Measurements from ENCODE around the gene TYRO3. TPM values are rescaled to one million over a fixed set of nuclear protein-coding genes. Genes with fewer than 3 reads are reported as not detected.

TYRO3 gene
- total and polyA plus RNA-seq, 7 donors: 1.4 to 6.6 (median 4.2) TPM

DNA sequence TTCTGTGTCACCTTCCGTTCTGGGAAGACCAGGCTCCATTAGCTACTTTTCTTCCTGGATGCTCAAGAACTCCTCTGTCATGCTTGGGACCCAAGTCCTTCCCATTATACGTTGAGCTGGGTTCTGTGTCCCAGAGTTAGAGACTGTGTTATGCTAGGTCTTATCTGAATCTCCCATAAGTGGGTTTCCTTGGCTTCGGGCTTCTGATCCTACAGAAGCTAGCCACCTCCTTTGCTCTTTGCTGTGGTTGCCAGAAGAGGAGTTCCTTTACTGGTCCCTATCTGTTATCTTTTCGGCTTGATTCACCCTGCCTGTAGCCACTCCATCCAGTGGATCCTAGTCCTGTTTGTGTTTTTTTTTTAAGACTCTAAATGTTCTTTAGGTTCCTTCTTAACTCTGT is 38.0 kb downstream of the TYRO3 start:
- Histone ChIP-seq H3K27me3 (no peaks in the 10 kb centered on the region), H3K9me3 (no peaks in the 10 kb centered on the region), H3K36me3 (no peaks in the 10 kb centered on the region), H3K4me3 (no peak overlapping the region), H3K27ac (no peak overlapping the region), H3K4me1 (no peaks in the 10 kb centered on the region)
- TF ChIP-seq CTCF (IDR thresholded peaks at IDR 0.05): no peak
- no peak for TF ChIP-seq POLR2AphosphoS5 (IDR thresholded peaks at IDR 0.05)
- no peak for TF ChIP-seq POLR2A (IDR thresholded peaks at IDR 0.05)
- no peak for TF ChIP-seq EP300 (IDR thresholded peaks at IDR 0.05)
- 86 to 87% methylated on average over 4 of the region's 4 CpGs for WGBS, 2 donors
- DNase-seq: no peak
- intact Hi-C loops (cut with DNase I): no loop called here

GRCh38 chr15:41597787-41598186 is 38.8 kb downstream of the TYRO3 start:
- TF ChIP-seq POLR2A (IDR thresholded peaks at IDR 0.05) (no peak), POLR2AphosphoS5 (IDR thresholded peaks at IDR 0.05) (no peak), EP300 (IDR thresholded peaks at IDR 0.05) (no peak), CTCF (IDR thresholded peaks at IDR 0.05) (no peak)
- H3K4me3 ChIP-seq: no peak overlapping the region
- intact Hi-C loops (cut with DNase I): no loop called here
- H3K36me3 ChIP-seq: no peaks in the 10 kb centered on the region
- no peaks in the 10 kb centered on the region for H3K4me1 ChIP-seq
- WGBS, 2 donors: 94 to 95% methylated on average over 5 of the region's 5 CpGs
- H3K9me3 ChIP-seq: no peaks in the 10 kb centered on the region
- no peak for DNase-seq
- H3K27ac ChIP-seq: no peak overlapping the region
- no peaks in the 10 kb centered on the region for H3K27me3 ChIP-seq

- no peak for DNase-seq
- Histone ChIP-seq H3K4me1 (peaks cover 0 to 6% (median 2%) of the 10 kb centered on the region in 4 donors), H3K27me3 (no peaks in the 10 kb centered on the region), H3K27ac (no peak overlapping the region), H3K36me3 (no peaks in the 10 kb centered on the region), H3K4me3 (no peak overlapping the region), H3K9me3 (no peaks in the 10 kb centered on the region)
- 75 to 85% methylated on average over 1 of the region's 1 CpG for WGBS, 2 donors
- TF ChIP-seq CTCF (IDR thresholded peaks at IDR 0.05) (no peak), EP300 (IDR thresholded peaks at IDR 0.05) (no peak), POLR2A (IDR thresholded peaks at IDR 0.05) (no peak), POLR2AphosphoS5 (IDR thresholded peaks at IDR 0.05) (no peak)
- intact Hi-C loops (cut with DNase I): no loop called here
These were observed 40.0 kb downstream of the TYRO3 start for GRCh38 chr15:41599061-41599460.

DNA sequence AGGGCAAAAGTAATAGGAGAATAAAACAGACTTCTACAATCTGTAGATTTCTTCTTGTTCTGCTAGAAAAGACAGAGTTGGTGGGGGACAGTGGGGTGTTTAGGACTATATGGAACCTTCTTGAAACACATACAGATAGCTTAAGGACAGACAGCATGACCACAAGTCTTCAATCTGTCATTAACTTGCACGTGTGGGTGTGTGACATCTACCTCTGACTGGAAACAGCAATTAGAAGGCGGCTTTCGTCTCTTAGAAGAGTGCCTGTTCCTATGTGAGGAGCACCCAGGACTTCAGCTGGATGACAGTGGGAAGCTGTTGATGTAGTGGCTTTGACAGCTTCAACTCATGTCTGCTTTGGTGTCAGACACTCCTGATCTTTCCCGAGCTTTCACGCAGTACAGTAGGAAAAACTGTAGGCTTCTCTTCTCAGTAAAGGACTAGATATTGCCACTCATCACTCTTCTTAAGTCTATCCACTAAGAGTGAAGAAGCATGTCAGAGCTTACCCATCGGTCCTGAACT is 44.5 kb downstream of the TYRO3 start:
- Histone ChIP-seq H3K27ac (peak overlapping the region in 1 of 4 donors; percentile 37), H3K27me3 (no peaks in the 10 kb centered on the region), H3K9me3 (no peaks in the 10 kb centered on the region), H3K4me3 (peak overlapping the region in 1 of 4 donors; percentile 28), H3K4me1 (peaks cover 0 to 12% (median 10%) of the 10 kb centered on the region in 4 donors), H3K36me3 (no peaks in the 10 kb centered on the region)
- no peak for TF ChIP-seq POLR2AphosphoS5 (IDR thresholded peaks at IDR 0.05)
- DNase-seq: no peak
- intact Hi-C loops (cut with DNase I): loop anchor here (10.0 kb wide), 1 partner anchor 171 kb away; the partner anchor contains the start of gene MAPKBP1
- 64 to 80% methylated on average over 6 of the region's 6 CpGs for WGBS, 2 donors

- 23 to 24% methylated on average over 13 of the region's 13 CpGs for WGBS, 2 donors
- H3K4me3 ChIP-seq: peak overlapping the region in 3 of 4 donors; percentile 25 to 28 (median 28)
- peaks cover 0 to 12% (median 10%) of the 10 kb centered on the region in 4 donors for H3K4me1 ChIP-seq
- no peaks in the 10 kb centered on the region for H3K9me3 ChIP-seq
- intact Hi-C loops (cut with DNase I): loop anchor here (2.0 to 10.0 kb wide), 2 partner anchors 171 to 207 kb away; partner anchors contain the start of gene MAPKBP1
- peak overlapping the region in 3 of 4 donors; percentile 34 to 37 (median 37) for H3K27ac ChIP-seq
- TF ChIP-seq POLR2AphosphoS5 (IDR thresholded peaks at IDR 0.05) (no peak), CTCF (IDR thresholded peaks at IDR 0.05) (peak; percentile 49 to 79 (median 72))
- peak; percentile 81 for DNase-seq
- H3K27me3 ChIP-seq: no peaks in the 10 kb centered on the region
- H3K36me3 ChIP-seq: no peaks in the 10 kb centered on the region
These were observed 45.2 kb downstream of the TYRO3 start for GRCh38 chr15:41603941-41604911.
